Lower leg skin (tissue), 3 donors: ENCODE results near the gene CD81.

ENCODE experiments used
- CTCF ChIP-seq, 3 donors: fragments of 450-650 bp; IDR thresholded peaks; one replicate each; pipeline ENCODE4 v1.5.1; 2016; ENCODE audit warnings: antibody characterized with exemption in 3 of 3, mild to moderate bottlenecking in 3 of 3, moderate library complexity in 2 of 3
- POLR2A ChIP-seq, 2 donors: fragments of 450-650 bp; IDR thresholded peaks; one replicate each; pipeline ENCODE4 v1.6.1; 2016 to 2017; ENCODE audit warnings: antibody characterized with exemption in 2 of 2, mild to moderate bottlenecking in 1 of 2, moderate library complexity in 1 of 2

GRCh38 chr11:2428322-2428795, 51.2 kb downstream of the CD81 start:
- TF ChIP-seq CTCF (IDR thresholded peaks at IDR 0.05) (peak in 1 of 3 donors; percentile 70), POLR2A (IDR thresholded peaks at IDR 0.05) (no peak)
